Liver (tissue), 9 donors: ENCODE data around the gene KIAA1755. TPM values are rescaled to one million over a fixed set of nuclear protein-coding genes. Genes with fewer than 3 reads are reported as not detected.

ENCODE experiments used
- DNase-seq: peaks from one replicate; pipeline ENCODE4 v3.0.0-alpha.2; 2017; ENCODE audit warnings: low spot score
- H3K27ac ChIP-seq, 2 donors: one replicate each; pipeline ENCODE4 v1.7.0; 2013; ENCODE audit warnings: inconsistent platforms in 2 of 2, low read length in 2 of 2, control low read depth in 1 of 2, low read depth in 1 of 2, mild to moderate bottlenecking in 1 of 2
- H3K27me3 ChIP-seq, 4 donors: one replicate each; pipeline versions ENCODE4 v1.6.1 to v1.7.0; 2013; ENCODE audit warnings: low read length in 3 of 4, inconsistent platforms in 1 of 4, mild to moderate bottlenecking in 1 of 4, moderate library complexity in 1 of 4; ENCODE audit not compliant: control insufficient read depth in 4 of 4, insufficient read depth in 4 of 4
- H3K36me3 ChIP-seq, 4 donors: one replicate each; pipeline versions ENCODE4 v1.6.1 to v1.7.0; 2013; ENCODE audit warnings: low read length in 3 of 4, mild to moderate bottlenecking in 3 of 4, low read depth in 1 of 4, moderate library complexity in 1 of 4; ENCODE audit not compliant: control insufficient read depth in 4 of 4, insufficient read depth in 3 of 4
- H3K4me1 ChIP-seq, 4 donors: one replicate each; pipeline versions ENCODE4 v1.6.1 to v1.7.0; 2013; ENCODE audit warnings: low read length in 3 of 4, mild to moderate bottlenecking in 3 of 4, moderate library complexity in 1 of 4; ENCODE audit not compliant: control insufficient read depth in 4 of 4, insufficient read depth in 4 of 4
- H3K4me3 ChIP-seq, 3 donors: one replicate each; pipeline versions ENCODE4 v1.6.1 to v1.7.0; 2013; ENCODE audit warnings: low read length in 3 of 3, control low read depth in 1 of 3, low read depth in 1 of 3, mild to moderate bottlenecking in 1 of 3
- H3K9ac ChIP-seq, 2 donors: one replicate each; pipeline ENCODE4 v1.7.0; 2013; ENCODE audit warnings: low read length in 2 of 2, mild to moderate bottlenecking in 2 of 2, moderate library complexity in 2 of 2, control low read depth in 1 of 2, low read depth in 1 of 2
- H3K9me3 ChIP-seq, 4 donors: one replicate each; pipeline versions ENCODE4 v1.6.1 to v1.7.0; 2013; ENCODE audit warnings: low read length in 3 of 4; ENCODE audit not compliant: control insufficient read depth in 4 of 4
- ATF3 ChIP-seq: IDR thresholded peaks from 2 replicates; pipeline ENCODE4 v1.6.1; 2016; ENCODE audit warnings: antibody characterized with exemption
- FOXA1 ChIP-seq: IDR thresholded peaks from 2 replicates; pipeline ENCODE4 v1.6.1; 2016; ENCODE audit warnings: antibody characterized with exemption
- GABPA ChIP-seq, 2 donors: IDR thresholded peaks in 1 of 2; conservative IDR thresholded peaks in 1 of 2; 2 replicates each; pipeline ENCODE4 v1.6.1; 2016; ENCODE audit warnings: antibody characterized with exemption in 2 of 2, mild to moderate bottlenecking in 1 of 2, moderate library complexity in 1 of 2
- HNF4A ChIP-seq, 2 donors: conservative IDR thresholded peaks; 2 replicates each; pipeline ENCODE4 v1.6.1; 2016; ENCODE audit warnings: antibody characterized with exemption in 2 of 2, mild to moderate bottlenecking in 2 of 2
- HNF4G ChIP-seq: IDR thresholded peaks from 2 replicates; pipeline ENCODE4 v1.6.1; 2016; ENCODE audit warnings: antibody characterized with exemption
- JUND ChIP-seq, 2 donors: IDR thresholded peaks; 2 replicates each; pipeline ENCODE4 v1.6.1; 2016; ENCODE audit warnings: antibody characterized with exemption in 2 of 2
- MAX ChIP-seq: IDR thresholded peaks from 2 replicates; pipeline ENCODE4 v1.6.1; 2016; ENCODE audit warnings: antibody characterized with exemption
- NR2F2 ChIP-seq: IDR thresholded peaks from 2 replicates; pipeline ENCODE4 v1.6.1; 2016; ENCODE audit warnings: antibody characterized with exemption
- RAD21 ChIP-seq, 2 donors: IDR thresholded peaks; 2 replicates each; pipeline ENCODE4 v1.6.1; 2016; ENCODE audit warnings: antibody characterized with exemption in 2 of 2, mild to moderate bottlenecking in 2 of 2
- REST ChIP-seq: IDR thresholded peaks from 2 replicates; pipeline ENCODE4 v1.6.1; 2016; ENCODE audit warnings: antibody characterized with exemption, mild to moderate bottlenecking
- RXRA ChIP-seq, 2 donors: IDR thresholded peaks; 2 replicates each; pipeline ENCODE4 v1.6.1; 2017 to 2018; ENCODE audit warnings: antibody characterized with exemption in 2 of 2, mild to moderate bottlenecking in 1 of 2
- SP1 ChIP-seq: IDR thresholded peaks from 2 replicates; pipeline ENCODE4 v1.6.1; 2018; ENCODE audit warnings: antibody characterized with exemption, mild to moderate bottlenecking
- TAF1 ChIP-seq: conservative IDR thresholded peaks from 2 replicates; pipeline ENCODE4 v1.6.1; 2016; ENCODE audit warnings: antibody characterized with exemption, mild to moderate bottlenecking
- YY1 ChIP-seq: IDR thresholded peaks from 2 replicates; pipeline ENCODE4 v1.6.1; 2016; ENCODE audit warnings: antibody characterized with exemption, mild to moderate bottlenecking
- ZBTB33 ChIP-seq: IDR thresholded peaks from 2 replicates; pipeline ENCODE4 v1.6.1; 2016; ENCODE audit warnings: antibody characterized with exemption
- WGBS: extraction: QIAGEN DNeasy Blood & Tissue Kit; methylation state at CpG from one replicate; pipeline ENCODE4 v1.1.7; 2013; 5-methylcytosine and 5-hydroxymethylcytosine counted together
- polyA plus RNA-seq, 2 donors: library from polyadenylated mRNA; stranded (reverse) in 1 of 2; unstranded in 1 of 2; fragments of 200-250 nt in 1 of 2; fragments of >200 nt in 1 of 2; fragmentation: Nextera tagmentation in 1 of 2; extraction: Ambion mirVana in 1 of 2; gene quantifications; one replicate each; pipeline versions ENCODE4 v1.2.1 to v1.2.3, GENCODE V29; 2013 to 2015
- total RNA-seq, 2 donors: library from RNA; depleted of rRNA; stranded (reverse); fragments of >200 nt; gene quantifications; one replicate each; pipeline ENCODE4 v1.2.3, GENCODE V29; 2014
- donor health status: healthy.
- donor health status: healthy.
- donor health status: healthy.
- donor health status: healthy.
- donor health status: healthy.

The KIAA1755 gene
- total and polyA plus RNA-seq, 4 donors: 0.09 to 1.4 (median 0.81) TPM

GRCh38 chr20:38212806-38213606 is 47.5 kb downstream of the KIAA1755 start:
- H3K36me3 ChIP-seq: no peaks in the 10 kb centered on the region
- DNase-seq: no peak
- no peaks in the 10 kb centered on the region for H3K27me3 ChIP-seq
- no peak for TF ChIP-seq GABPA (IDR thresholded peaks at IDR 0.05 in 1 of 2, conservative IDR thresholded peaks at IDR 0.05 in 1 of 2)
- TF ChIP-seq NR2F2: no peak
- no peak for TF ChIP-seq HNF4A (conservative IDR thresholded peaks at IDR 0.05)
- TF ChIP-seq HNF4G: no peak
- no peak for TF ChIP-seq ZBTB33
- no peak for TF ChIP-seq JUND (IDR thresholded peaks at IDR 0.05)
- no peak for TF ChIP-seq MAX
- no peak for TF ChIP-seq YY1
- TF ChIP-seq ATF3: no peak
- TF ChIP-seq RXRA (IDR thresholded peaks at IDR 0.05): no peak
- 82% methylated on average over 18 of the region's 18 CpGs for WGBS
- no peak overlapping the region for H3K9ac ChIP-seq
- H3K27ac ChIP-seq: no peak overlapping the region
- H3K4me3 ChIP-seq: no peak overlapping the region
- H3K4me1 ChIP-seq: no peaks in the 10 kb centered on the region
- H3K9me3 ChIP-seq: no peaks in the 10 kb centered on the region

GRCh38 chr20:38211200-38212097 is 49.1 kb downstream of the KIAA1755 start:
- WGBS: 80% methylated on average over 9 of the region's 9 CpGs
- no peak for DNase-seq

More at GRCh38 chr20:38211200-38212097, 49.1 kb downstream of the KIAA1755 start:
- Histone ChIP-seq H3K4me1 (no peaks in the 10 kb centered on the region), H3K9me3 (no peaks in the 10 kb centered on the region), H3K4me3 (no peak overlapping the region), H3K27me3 (no peaks in the 10 kb centered on the region), H3K27ac (no peak overlapping the region), H3K36me3 (no peaks in the 10 kb centered on the region), H3K9ac (no peak overlapping the region)
- no peak for TF ChIP-seq HNF4A (conservative IDR thresholded peaks at IDR 0.05)
- TF ChIP-seq MAX: no peak
- no peak for TF ChIP-seq REST
- TF ChIP-seq GABPA (IDR thresholded peaks at IDR 0.05 in 1 of 2, conservative IDR thresholded peaks at IDR 0.05 in 1 of 2): no peak
- no peak for TF ChIP-seq HNF4G
- TF ChIP-seq SP1: no peak
- no peak for TF ChIP-seq YY1
- TF ChIP-seq FOXA1: no peak
- TF ChIP-seq RAD21 (IDR thresholded peaks at IDR 0.05): no peak
- no peak for TF ChIP-seq TAF1
